ENCODE measurements around the gene SPOCK2. TPM values are rescaled to one million over a fixed set of nuclear protein-coding genes. Genes with fewer than 3 reads are reported as not detected.

The SPOCK2 gene
- total RNA-seq, 1 donor from 2014 or later: 48.8 TPM

- Histone ChIP-seq H3K36me3 (ENCODE audit: control insufficient read depth, insufficient read depth, low read length) (no peaks in the 10 kb centered on the region), H3K27me3 (ENCODE audit: control insufficient read depth, insufficient read depth, low read length) (no peaks in the 10 kb centered on the region), H3K4me3 (ENCODE audit: low read depth, low read length) (no peak overlapping the region)
- no peak for TF ChIP-seq CTCF (IDR thresholded peaks at IDR 0.05; ENCODE audit: insufficient read depth, low read length, poor library complexity, severe bottlenecking)
- no peak for DNase-seq (ENCODE audit: low read depth)
Observed at GRCh38 chr10:72068126-72068765, 20.1 kb downstream of the SPOCK2 start.

GRCh38 chr10:72067463-72068125 lies 20.8 kb downstream of the SPOCK2 start:
- no peak for DNase-seq (ENCODE audit: low read depth)
- Histone ChIP-seq H3K27me3 (ENCODE audit: control insufficient read depth, insufficient read depth, low read length) (no peaks in the 10 kb centered on the region), H3K4me3 (ENCODE audit: low read depth, low read length) (no peak overlapping the region), H3K36me3 (ENCODE audit: control insufficient read depth, insufficient read depth, low read length) (no peaks in the 10 kb centered on the region)
- no peak for TF ChIP-seq CTCF (IDR thresholded peaks at IDR 0.05; ENCODE audit: insufficient read depth, low read length, poor library complexity, severe bottlenecking)

- DNase-seq (ENCODE audit: low read depth): no peak
- TF ChIP-seq CTCF (IDR thresholded peaks at IDR 0.05; ENCODE audit: insufficient read depth, low read length, poor library complexity, severe bottlenecking): no peak
- Histone ChIP-seq H3K36me3 (ENCODE audit: control insufficient read depth, insufficient read depth, low read length) (no peaks in the 10 kb centered on the region), H3K27me3 (ENCODE audit: control insufficient read depth, insufficient read depth, low read length) (no peaks in the 10 kb centered on the region), H3K4me3 (ENCODE audit: low read depth, low read length) (no peak overlapping the region)
Observed at GRCh38 chr10:72066318-72067284, 21.8 kb downstream of the SPOCK2 start.

- Histone ChIP-seq H3K36me3 (ENCODE audit: control insufficient read depth, insufficient read depth, low read length) (no peaks in the 10 kb centered on the region), H3K27me3 (ENCODE audit: control insufficient read depth, insufficient read depth, low read length) (no peaks in the 10 kb centered on the region)
- no peak for DNase-seq (ENCODE audit: low read depth)
Observed at GRCh38 chr10:72065439-72066025, 22.8 kb downstream of the SPOCK2 start.

More at GRCh38 chr10:72065439-72066025, 22.8 kb downstream of the SPOCK2 start:
- H3K4me3 ChIP-seq (ENCODE audit: low read depth, low read length): no peak overlapping the region
- no peak for TF ChIP-seq CTCF (IDR thresholded peaks at IDR 0.05; ENCODE audit: insufficient read depth, low read length, poor library complexity, severe bottlenecking)

Data from kidney epithelial cell (primary cell).